NCI-H1417 (cell line): ENCODE measurements around the gene CCL2.

Source experiments
- DNase-seq, 3 experiments: peaks; one replicate each; lab custom pipeline; 2025; lab: John Stamatoyannopoulos, UW

CCL2 gene

GRCh38 chr17:34265711-34266110, 10.6 kb downstream of the CCL2 start:
- no peak for DNase-seq

DNA sequence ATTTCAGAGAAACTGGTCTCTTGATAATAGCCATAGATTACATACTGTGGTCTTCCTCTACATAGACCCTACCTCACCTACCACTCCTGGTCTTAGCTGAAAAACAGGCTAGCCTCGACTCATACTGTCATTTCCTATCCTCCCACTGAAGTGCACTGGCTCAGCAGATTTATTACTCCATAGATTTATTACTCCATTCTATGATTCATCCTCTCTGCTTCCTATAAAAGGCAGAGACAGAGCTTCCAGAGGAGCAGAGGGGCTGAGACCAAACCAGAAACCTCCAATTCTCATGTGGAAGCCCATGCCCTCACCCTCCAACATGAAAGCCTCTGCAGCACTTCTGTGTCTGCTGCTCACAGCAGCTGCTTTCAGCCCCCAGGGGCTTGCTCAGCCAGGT, 14.9 kb downstream of the CCL2 start, which contains the start of gene CCL7:
TSS of gene CCL7 (plus strand) at position 253 of the 400 bp plus-strand sequence. CDS start at position 323, 70 bp downstream.
- DNase-seq: no peak

GRCh38 chr17:34275881-34276280, 20.8 kb downstream of the CCL2 start:
- DNase-seq: no peak

GRCh38 chr17:34276826-34277225, 21.7 kb downstream of the CCL2 start:
- no peak for DNase-seq

DNA sequence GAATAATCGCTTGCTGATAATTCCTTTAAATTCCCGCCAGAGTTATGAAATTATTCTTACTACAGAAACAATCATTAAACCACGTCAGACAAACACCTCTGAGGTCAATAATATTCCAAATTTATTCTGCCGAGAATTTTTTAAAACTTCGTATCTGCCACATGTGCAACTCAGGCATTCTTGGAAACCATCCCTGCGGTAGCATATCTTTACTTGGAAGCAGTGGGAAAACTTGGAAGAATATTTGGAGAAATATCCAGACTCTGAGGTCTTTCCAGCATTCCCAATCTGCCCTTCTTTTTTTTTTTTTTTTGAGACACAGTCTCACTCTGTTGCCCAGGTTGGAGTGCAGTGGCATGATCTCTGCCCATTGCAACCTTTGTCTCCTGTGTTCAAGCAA, 28.5 kb downstream of the CCL2 start:
- no peak for DNase-seq

- no peak for DNase-seq
Observed at GRCh38 chr17:34285286-34285792, 30.3 kb downstream of the CCL2 start, which contains the start of gene CCL11. Gene CCL11 (plus strand): TSS chr17:34285742. CDS start chr17:34285809, 67 bp downstream.

DNA sequence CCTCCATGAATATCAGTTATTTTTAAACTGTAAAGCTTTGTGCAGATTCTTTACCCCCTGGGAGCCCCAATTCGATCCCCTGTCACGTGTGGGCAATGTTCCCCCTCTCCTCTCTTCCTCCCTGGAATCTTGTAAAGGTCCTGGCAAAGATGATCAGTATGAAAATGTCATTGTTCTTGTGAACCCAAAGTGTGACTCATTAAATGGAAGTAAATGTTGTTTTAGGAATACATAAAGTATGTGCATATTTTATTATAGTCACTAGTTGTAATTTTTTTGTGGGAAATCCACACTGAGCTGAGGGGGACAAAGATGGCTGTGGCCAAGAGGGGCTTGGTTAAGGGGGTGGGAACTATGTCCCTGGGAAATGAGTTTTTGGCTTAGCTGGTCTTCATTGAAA, 32.8 kb downstream of the CCL2 start:
- no peak for DNase-seq

DNA sequence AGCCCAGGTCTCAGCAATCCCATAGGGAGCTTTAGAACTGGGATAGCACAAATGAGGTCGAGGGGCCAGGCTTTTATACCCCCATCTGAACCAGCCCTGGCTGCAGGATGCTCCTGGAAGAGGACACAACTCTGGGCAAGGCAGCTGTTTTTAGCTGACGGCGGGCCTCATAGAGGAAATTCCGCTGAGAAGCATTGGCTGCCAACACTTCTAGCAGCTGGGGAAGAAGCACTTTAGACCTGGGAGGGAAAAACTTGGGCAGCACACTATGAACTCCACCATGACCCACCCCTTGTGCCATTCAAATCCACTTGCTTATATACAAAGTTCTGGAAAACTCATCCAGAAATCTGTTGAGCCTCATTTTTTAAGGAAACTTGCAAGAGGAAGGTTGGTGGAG, 35.5 kb downstream of the CCL2 start:
- no peak for DNase-seq

DNA sequence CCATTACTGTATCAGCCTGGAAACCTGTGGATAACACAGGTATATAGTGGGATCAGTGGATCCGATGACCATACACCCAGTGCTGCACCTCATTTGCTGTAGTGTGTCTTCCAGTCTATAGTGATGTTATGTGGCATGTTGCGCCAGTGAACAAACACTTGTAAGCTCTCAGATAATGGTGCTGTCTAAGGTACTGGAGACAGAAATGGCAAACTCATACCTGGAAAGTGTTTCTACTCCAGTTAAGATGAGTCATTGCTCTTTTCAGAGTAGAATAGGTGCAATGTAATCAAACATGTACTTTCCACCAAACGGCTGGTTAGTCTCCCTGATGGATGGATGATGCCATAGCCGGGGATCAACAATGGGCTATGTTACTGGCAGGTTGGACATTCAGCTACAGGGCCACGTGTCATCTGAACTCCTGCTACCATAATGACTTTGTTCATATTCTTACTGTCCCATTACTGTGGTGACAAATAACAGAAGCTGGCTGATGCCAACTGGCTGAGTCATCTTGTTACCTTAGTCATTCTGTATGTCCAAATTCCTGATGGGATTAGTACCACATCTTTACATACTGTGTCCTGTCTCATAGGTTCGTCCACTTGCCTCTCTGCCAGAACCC, 36.8 kb downstream of the CCL2 start:
- no peak for DNase-seq

DNA sequence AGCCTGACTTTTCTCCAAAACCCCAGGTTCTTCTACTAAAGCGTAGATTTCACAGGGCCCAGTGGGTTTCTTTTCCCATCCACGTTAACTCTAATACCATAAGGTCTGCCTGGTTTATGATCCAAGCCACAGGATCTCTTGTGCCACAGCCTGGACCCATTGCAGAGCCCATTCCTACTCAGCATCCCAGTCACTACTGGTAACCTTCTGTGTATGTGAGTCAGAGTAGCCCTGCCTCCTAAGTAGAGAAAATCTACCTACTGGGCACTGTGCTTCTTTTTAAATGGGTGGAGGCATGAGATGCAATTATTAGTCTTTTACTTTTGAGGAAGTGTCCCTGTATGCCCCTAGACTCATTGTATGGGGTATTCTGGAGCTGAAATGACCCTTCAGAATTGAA, 43.9 kb downstream of the CCL2 start:
- DNase-seq: no peak

DNA sequence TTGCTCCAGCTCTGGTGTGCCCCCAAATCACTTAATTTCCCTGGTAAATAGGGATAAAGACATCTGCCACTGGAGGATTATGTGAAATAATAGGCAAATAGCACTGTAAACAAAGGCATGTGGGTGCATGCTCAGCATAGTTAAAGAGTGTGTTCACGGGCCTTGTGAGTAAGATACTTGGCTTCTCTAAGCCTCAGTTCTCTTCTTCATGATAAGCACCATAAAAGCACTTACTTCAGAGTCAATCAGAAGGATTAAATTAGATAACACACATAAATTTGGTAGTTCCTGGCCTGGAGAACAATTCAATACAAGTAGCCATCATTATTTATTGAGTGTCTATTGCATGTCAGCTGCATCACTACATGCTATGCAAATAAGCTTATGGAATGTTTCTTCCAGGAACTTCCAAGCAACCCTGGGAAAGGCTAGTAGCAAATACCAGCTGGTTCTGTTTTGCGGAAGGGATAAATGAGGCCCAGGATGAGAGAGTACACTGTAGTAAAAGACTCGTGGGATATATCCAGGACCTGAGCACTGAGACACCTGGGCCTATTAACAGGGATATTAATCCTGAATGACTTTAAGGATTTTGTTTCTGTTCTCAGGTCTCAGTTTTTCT, 45.0 kb downstream of the CCL2 start:
- no peak for DNase-seq

GRCh38 chr17:34300652-34301370, 45.7 kb downstream of the CCL2 start:
- no peak for DNase-seq

DNA sequence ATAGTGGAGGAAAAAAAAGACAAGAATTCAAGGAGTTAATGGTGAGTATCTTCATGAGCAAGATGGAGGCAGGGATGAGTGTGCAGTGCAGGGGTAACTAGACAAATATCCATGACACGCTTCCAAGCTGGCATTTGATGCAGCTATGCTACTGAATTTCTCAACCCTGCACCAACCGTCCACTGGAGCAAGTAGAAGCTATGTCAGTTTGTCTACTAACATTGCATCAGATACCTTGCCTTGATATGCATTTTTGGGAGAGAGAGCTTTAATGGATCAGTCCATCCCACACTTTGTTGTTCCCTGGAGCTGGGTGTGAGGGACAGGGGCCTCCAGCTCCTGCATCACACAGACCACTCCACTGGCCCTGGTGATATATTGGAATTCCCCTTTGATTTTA, 46.9 kb downstream of the CCL2 start:
- no peak for DNase-seq

GRCh38 chr17:34302636-34303035, 47.6 kb downstream of the CCL2 start:
- DNase-seq: no peak

DNA sequence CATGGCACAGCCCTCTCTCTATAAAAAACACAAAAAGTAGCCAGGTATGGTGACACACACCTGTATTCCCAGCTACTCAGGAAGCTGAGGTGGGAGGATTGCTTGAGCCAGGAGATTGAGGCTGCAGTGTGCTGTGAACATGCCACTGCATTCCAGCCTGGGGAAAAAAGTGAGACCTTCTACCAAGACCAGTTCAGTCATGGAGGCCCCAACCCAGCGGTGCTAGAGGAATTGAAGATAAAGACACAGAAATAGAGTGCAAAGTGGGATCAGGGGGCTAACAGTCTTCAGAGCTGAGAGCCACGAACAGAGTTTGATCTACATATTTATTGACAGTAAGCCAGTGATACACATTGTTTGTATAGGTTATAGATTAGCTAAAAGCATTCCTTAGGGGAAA, 48.5 kb downstream of the CCL2 start:
- no peak for DNase-seq

DNA sequence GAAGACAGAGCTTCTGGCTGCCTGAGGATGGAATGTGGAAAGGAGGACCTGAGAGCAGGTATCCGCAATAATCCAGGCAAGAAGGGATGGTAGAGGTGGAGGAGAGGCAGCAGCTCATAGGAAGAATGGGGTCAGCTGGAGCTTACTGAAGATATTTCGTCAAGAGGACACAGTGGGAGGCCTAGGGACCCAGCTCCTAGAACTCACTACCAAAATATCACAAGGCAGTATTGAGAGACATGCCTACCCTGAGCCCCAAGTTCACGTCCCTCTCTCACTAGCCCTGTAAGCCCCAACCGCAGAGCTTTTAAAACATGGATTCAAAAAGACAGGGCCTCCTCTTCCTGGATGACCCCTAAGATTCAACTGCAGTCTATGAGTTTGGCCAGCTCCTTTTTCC, 50.0 kb downstream of the CCL2 start:
- DNase-seq: no peak

- DNase-seq: no peak
Observed at GRCh38 chr17:34305606-34306005, 50.5 kb downstream of the CCL2 start.

DNA sequence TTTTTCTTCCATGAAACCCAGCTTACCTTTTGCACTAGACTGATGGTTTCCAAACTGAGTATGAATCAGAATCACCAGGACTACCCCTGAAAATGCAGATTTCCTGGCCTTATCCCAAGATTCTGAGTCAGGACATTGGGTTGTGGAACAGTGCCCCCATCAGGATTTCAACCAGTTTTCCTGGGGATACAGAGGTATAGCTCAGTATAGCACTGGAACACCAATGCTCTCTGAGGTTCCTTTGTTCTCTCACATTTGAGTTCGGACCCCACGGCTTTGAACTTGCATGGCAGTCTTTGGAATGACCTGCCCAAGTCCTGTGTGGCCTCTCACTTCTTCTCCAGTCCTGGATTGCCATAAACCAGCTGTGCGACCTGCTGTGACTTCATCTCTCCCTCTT, 51.4 kb downstream of the CCL2 start:
- DNase-seq: no peak
